OCI-LY7 (cell line): ENCODE results near the gene CDH23.

ENCODE experiments used
- CTCF ChIP-seq: fragments of 200-600 bp; sonication (generic); conservative IDR thresholded peaks from 2 replicates; pipeline ENCODE4 v1.5.1; 2014; ENCODE audit warnings: mild to moderate bottlenecking, antibody characterized with exemption, low read length, moderate library complexity, mixed read lengths
- EZH2phosphoT487 ChIP-seq: fragments of 200-600 bp; sonication (generic); IDR thresholded peaks from 2 replicates; pipeline ENCODE4 v1.6.1; 2018; ENCODE audit warnings: low read depth, borderline replicate concordance, mild to moderate bottlenecking, mixed run types, antibody characterized with exemption, low read length, moderate library complexity, mixed read lengths

DNA sequence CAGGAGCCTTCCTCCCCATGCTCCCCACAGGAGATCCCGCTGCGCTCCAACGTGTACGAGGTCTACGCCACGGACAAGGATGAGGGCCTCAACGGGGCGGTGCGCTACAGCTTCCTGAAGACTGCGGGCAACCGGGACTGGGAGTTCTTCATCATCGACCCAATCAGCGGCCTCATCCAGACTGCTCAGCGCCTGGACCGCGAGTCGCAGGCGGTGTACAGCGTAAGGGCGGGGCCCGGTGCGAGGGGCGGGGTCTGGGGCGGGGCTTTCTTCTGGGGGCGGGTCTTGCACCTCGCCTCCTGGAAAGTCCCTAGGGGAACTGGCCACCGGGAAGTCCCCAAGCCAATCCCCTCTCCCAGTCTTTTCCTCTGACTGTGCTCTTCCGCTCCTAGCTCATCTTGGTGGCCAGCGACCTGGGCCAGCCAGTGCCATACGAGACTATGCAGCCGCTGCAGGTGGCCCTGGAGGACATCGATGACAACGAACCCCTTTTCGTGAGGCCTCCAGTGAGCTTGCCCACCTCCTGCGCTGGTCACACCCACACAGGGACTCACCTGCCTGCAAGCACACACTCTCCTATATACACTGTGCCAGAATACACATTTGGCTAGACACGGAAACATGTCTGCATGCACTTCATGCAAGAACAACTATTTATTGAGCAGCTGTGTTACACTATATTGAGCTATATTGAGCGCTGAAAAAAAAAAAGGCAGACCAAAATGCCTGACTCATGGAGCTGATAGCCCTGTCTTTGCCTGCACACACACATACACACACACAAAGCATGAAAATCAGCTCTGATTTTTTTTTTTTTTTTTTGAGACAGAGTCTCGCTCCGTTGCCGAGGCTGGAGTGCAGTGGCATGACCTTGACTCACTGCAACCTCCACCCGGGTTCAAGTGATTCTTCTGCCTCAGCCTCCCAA is 409.3 kb downstream of the CDH23 start:
- TF ChIP-seq CTCF = no peak
- TF ChIP-seq EZH2phosphoT487 = no peak
